ENCODE measurements around the gene ZMAT5.

- TF ChIP-seq ARNTL (CRISPR knock-in tag; IDR thresholded peaks at IDR 0.05; ENCODE audit: borderline replicate concordance, low read depth) (no peak), CSDC2 (CRISPR knock-in tag; IDR thresholded peaks at IDR 0.05) (no peak), RARB (CRISPR knock-in tag; IDR thresholded peaks at IDR 0.05) (no peak), ZFP3 (CRISPR knock-in tag; IDR thresholded peaks at IDR 0.05) (no peak), ZFP30 (CRISPR knock-in tag; IDR thresholded peaks at IDR 0.05) (no peak), PATZ1 (CRISPR knock-in tag; IDR thresholded peaks at IDR 0.05; ENCODE audit: borderline replicate concordance) (no peak), ISL1 (CRISPR knock-in tag; IDR thresholded peaks at IDR 0.05) (no peak)
- TF ChIP-seq, protein P1, sequence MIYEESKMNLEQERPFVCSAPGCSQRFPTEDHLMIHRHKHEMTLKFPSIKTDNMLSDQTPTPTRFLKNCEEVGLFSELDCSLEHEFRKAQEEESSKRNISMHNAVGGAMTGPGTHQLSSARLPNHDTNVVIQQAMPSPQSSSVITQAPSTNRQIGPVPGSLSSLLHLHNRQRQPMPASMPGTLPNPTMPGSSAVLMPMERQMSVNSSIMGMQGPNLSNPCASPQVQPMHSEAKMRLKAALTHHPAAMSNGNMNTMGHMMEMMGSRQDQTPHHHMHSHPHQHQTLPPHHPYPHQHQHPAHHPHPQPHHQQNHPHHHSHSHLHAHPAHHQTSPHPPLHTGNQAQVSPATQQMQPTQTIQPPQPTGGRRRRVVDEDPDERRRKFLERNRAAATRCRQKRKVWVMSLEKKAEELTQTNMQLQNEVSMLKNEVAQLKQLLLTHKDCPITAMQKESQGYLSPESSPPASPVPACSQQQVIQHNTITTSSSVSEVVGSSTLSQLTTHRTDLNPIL (CRISPR knock-in tag; IDR thresholded peaks at IDR 0.05; ENCODE audit: low read depth), result no peak
- TF ChIP-seq, protein P2, sequence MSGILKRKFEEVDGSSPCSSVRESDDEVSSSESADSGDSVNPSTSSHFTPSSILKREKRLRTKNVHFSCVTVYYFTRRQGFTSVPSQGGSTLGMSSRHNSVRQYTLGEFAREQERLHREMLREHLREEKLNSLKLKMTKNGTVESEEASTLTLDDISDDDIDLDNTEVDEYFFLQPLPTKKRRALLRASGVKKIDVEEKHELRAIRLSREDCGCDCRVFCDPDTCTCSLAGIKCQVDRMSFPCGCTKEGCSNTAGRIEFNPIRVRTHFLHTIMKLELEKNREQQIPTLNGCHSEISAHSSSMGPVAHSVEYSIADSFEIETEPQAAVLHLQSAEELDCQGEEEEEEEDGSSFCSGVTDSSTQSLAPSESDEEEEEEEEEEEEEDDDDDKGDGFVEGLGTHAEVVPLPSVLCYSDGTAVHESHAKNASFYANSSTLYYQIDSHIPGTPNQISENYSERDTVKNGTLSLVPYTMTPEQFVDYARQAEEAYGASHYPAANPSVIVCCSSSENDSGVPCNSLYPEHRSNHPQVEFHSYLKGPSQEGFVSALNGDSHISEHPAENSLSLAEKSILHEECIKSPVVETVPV (CRISPR knock-in tag; IDR thresholded peaks at IDR 0.05), result no peak
These were observed 604 bp upstream of the ZMAT5 start, which contains the start of gene UQCR10 for GRCh38 chr22:29767171-29768051.

Data from SK-N-SH treated with all-trans-retinoic acid at 6 μM for 48 hours (cell line).